HuH-7.5 (cell line): Measurements from ENCODE around the gene SMYD3.

Source experiments
- DNase-seq: peaks from one replicate; pipeline ENCODE4 v3.0.0; 2011; ENCODE audit warnings: low spot score

Gene SMYD3

GRCh38 chr1:246462986-246463385, 44.1 kb downstream of the SMYD3 start:
- no peak for DNase-seq

GRCh38 chr1:246460406-246460805, 46.7 kb downstream of the SMYD3 start:
- no peak for DNase-seq

GRCh38 chr1:246459221-246459620, 47.9 kb downstream of the SMYD3 start:
- no peak for DNase-seq

GRCh38 chr1:246455476-246455875, 51.6 kb downstream of the SMYD3 start:
- DNase-seq: no peak

- DNase-seq: no peak
Observed at GRCh38 chr1:246454655-246455054, 52.4 kb downstream of the SMYD3 start.

- DNase-seq: peak; percentile 31
Observed at GRCh38 chr1:246450611-246451251, 56.3 kb downstream of the SMYD3 start.

GRCh38 chr1:246448373-246448772, 58.7 kb downstream of the SMYD3 start:
- no peak for DNase-seq

GRCh38 chr1:246447501-246447900, 59.6 kb downstream of the SMYD3 start:
- no peak for DNase-seq

- DNase-seq: no peak
Observed at GRCh38 chr1:246445503-246445902, 61.6 kb downstream of the SMYD3 start.

GRCh38 chr1:246444617-246445016, 62.5 kb downstream of the SMYD3 start:
- no peak for DNase-seq

GRCh38 chr1:246437961-246438360, 69.1 kb downstream of the SMYD3 start:
- no peak for DNase-seq

GRCh38 chr1:246435421-246436041, 71.5 kb downstream of the SMYD3 start:
- no peak for DNase-seq

GRCh38 chr1:246434335-246434734, 72.7 kb downstream of the SMYD3 start:
- DNase-seq: no peak

GRCh38 chr1:246428542-246429308, 78.4 kb downstream of the SMYD3 start:
- no peak for DNase-seq

- DNase-seq: no peak
Observed at GRCh38 chr1:246427611-246428010, 79.5 kb downstream of the SMYD3 start.

GRCh38 chr1:246425895-246426294, 81.2 kb downstream of the SMYD3 start:
- DNase-seq: no peak

- no peak for DNase-seq
Observed at GRCh38 chr1:246425139-246425794, 81.8 kb downstream of the SMYD3 start.

- DNase-seq: no peak
Observed at GRCh38 chr1:246420300-246420699, 86.8 kb downstream of the SMYD3 start.

GRCh38 chr1:246418565-246419312, 88.3 kb downstream of the SMYD3 start:
- no peak for DNase-seq

- DNase-seq: no peak
Observed at GRCh38 chr1:246417813-246418564, 89.1 kb downstream of the SMYD3 start.

GRCh38 chr1:246417152-246417812, 89.8 kb downstream of the SMYD3 start:
- DNase-seq: no peak
